Activated CD8-positive, alpha-beta memory T cell treated with anti-CD3 and anti-CD28 coated beads, Interleukin-2, amount 50 U/mL, for 48 hours (primary cell): ENCODE data around the gene COL4A1.

Experiments used
- DNase-seq: peaks from one replicate; pipeline ENCODE4 v3.0.0-alpha.2; 2020

COL4A1 gene

DNA sequence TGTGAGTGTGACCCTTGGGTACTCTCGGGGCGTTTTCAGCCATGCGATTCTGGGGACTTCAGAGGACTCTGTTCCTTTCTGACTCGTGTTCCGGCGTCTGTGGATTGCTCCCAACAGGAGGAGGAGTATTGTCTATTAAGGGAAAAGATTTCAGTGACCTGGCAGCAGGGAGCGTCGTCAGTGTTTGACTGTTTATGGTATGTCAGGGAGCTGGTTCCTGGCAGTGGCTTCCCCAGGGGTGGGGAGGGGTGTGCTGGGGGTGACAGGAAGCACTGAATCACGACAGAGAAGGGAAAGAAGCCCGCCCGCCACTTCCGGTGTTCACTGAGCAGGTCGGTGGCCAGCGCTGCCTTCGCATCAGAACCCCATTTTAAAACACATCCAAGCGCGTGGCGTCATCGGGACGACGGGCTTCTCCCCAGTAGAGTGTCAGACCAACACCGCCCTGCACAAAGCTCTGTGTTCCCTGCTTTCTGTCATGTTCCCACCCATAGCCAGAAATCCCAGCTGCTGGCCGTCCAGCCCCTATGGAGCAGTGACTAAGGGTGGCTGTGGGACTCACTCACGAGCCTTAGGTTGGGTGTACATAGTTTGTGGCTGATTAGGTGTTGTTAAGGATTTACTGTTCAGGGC, 34.0 kb upstream of the COL4A1 start:
- DNase-seq = peak; percentile 74

DNA sequence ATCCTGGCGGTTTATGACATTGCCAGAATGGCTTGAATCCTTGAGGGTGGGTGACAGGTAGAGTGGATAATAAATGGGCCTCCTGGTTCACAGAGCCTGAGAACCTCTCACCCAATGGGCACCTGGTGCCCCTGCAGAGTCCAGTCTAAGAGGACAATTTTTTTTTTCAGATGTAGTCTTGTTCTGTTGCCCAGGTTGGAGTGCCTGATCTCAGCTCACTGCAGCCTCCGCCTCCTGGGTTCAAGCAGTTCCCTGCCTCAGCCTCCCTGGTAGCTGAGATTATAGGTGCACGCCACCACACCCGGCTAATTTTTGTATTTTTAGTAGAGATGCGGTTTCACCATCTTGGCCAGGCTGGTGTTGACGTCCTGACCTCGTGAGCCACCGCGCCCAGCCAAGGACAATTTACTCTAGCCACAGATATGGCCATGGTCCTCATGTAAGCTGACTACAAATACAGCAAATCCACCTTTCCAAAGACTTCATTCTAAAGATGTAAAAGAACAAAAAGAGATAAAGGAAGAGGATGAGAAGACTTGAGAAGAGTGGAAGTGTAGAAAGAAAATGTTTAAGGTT, 33.1 kb upstream of the COL4A1 start:
- DNase-seq = no peak

GRCh38 chr13:110339263-110339662, 32.3 kb upstream of the COL4A1 start:
- no peak for DNase-seq

DNA sequence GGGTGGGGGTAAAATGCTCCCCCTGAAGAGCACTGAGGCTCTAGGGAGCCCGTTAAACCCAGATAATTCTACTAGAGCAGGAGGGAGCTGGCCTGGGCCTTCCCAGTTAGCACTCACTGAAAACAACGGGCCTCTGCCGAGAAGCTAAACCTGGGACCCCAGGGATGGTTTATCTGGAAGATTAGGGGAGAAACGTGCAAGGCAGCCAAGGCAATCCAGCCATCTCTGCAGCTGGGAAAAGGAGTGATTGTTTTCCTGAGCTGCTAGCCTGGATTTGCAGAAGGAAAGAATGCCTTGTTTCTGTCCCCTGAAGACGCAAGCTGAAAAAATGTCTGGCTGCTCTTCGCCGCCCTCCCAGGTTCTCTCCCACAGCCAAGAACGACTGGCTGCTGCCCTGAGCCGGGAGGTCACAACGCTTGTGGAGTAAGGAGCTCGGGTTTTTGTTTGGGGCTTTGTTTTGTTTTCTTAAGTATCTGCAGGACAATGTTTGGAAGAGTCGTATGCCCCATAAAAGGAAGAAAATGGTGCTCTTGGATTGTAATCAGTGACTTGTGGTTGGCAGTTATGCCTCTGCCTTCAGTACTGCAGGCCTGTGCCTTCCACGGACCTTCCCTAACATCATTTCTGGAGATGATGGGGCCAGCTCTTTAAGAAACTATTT, 31.6 kb upstream of the COL4A1 start:
- no peak for DNase-seq

DNA sequence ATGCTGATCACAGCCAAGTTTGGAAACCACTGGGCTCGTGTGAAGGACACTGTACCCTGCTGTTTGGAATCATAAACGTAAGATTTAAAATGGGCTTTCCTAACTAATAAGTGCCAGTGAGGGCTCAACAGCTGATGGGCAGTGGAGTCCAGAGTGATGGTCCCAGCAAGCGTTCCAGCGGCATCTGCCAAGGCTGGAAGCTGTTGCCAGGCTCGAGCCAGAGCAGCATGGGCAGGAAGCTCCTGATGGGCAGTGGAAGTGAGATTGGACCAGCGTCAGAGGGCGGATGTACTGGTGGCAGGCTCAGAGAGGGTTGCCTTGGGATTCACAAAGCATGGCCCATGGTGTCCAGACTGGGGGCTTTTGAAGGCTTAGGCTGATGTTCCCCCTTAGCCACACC, 30.3 kb upstream of the COL4A1 start:
- no peak for DNase-seq

DNA sequence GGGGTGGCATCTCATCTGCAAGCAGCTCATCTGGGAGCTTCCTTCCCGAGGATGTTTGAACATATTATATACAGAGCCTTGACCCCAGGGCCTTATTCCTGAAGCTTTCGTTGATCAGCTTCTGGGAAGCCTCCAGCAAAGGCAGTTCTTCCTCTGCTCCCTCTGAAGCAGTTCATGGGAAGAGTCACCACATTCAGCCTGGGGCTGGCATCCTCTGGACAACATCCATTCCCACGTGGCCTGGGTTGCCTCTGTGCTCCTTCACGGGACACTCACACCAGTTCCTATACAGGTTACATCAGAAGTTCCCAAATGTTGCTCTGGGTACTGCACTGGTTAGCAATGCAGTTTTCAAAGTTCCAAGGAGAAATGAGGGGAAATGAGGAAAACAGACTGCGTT, 29.7 kb upstream of the COL4A1 start:
- no peak for DNase-seq

GRCh38 chr13:110336108-110336507, 29.2 kb upstream of the COL4A1 start:
- DNase-seq = no peak

DNA sequence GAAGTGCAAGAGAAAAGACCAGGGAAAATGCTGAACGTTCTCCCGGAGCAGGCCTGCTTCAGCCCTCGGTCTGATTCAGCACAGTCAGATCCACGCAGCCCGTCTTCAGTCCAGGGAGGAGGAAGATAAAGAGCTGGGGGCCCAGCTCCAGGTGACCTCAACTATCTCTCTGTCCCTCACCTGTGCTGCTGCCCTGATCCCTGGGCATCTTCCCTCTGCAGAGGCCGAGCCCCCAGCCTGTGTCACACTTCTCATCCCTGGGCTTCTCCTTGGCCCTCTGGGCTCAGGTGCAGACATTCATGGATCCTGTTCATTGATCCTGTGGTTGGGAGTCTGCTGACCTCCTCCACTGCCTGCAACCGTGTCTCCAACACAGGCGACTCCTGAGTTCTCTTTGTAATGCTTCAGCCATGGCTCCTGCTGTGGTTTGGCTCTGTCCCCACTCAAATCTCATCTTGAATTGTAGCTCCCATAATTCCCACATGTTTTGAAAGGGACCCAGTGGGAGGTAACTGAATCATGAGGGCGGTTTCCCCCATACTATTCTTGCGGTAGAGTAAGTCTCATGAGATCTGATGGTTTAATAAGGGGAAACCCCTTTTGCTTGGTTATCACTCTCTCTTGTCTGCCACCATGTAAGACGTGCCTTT, 28.0 kb upstream of the COL4A1 start:
- DNase-seq = no peak

GRCh38 chr13:110334256-110334655, 27.3 kb upstream of the COL4A1 start:
- no peak for DNase-seq

DNA sequence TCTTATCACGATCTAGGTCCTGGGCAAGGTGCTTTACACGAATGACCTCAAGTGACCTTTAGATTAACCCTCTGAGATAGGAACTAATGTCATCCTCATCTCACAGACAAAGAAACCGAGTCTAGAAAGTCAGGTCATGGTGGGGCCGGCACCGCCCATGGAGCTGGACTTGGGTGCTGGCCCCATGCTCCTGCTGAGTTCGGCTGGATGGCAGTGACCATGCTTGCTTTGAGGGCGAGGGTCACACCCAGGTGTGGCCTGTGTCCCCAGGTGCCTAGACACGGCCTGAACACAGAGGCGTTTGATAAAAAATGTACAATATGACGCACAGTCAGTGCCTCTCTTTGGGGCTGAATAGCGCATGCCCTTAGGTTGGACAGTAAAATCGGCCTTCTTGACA, 26.9 kb upstream of the COL4A1 start:
- DNase-seq = no peak

- DNase-seq = no peak
Observed at GRCh38 chr13:110332750-110333149, 25.8 kb upstream of the COL4A1 start.

- DNase-seq = no peak
Observed at GRCh38 chr13:110331362-110331761, 24.4 kb upstream of the COL4A1 start.

- DNase-seq = no peak
Observed at GRCh38 chr13:110330491-110331011, 23.6 kb upstream of the COL4A1 start.

DNA sequence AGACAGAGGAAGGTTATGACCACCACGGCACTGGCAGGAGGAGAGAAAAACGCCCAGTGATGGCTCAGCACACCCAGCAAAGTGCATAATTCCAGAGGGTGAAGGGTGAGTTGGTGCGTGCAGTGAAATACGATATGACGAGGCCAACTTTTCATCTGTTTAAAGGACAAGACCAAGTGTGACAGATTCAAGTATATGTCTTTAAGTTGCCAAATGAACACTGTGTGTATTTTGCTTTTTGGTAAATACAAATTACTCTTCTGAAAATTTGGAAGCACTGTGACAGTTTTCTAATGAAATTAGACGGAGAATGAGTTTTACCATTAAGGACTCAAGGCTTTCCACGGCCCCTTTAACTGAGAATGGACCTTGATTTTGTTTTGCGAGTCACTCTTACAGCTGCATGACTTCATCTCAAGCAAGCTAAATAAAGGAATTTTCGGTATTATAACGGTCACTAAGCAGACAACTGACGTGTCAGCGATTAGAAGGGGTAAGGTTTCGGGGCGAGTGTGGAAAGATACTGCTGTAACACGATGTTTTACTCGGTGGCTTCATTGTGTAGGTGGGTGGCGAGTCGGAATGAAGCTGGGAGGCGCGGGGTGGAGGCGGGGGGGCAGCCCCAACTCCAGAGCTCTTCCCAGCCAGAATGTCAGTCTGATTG, 23.0 kb upstream of the COL4A1 start:
- DNase-seq = no peak

DNA sequence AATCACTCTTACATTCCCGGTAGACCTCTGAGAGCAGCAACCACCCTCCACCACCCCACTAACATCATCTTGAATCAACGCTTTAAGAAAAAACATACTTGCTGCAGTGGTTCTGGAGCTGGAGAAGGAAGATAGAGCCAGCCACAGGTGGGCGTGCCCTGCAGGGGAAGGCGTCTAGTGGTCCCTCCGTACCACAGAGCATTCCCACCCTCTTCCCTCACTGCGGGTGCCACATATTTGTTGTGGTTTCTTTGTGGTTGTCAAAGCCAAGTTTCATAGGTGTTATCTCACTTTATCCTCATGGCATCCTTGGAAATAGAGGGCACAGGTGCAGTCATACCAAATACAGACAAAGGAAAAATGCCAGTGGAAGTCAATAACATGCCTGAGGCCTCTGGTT, 22.3 kb upstream of the COL4A1 start:
- DNase-seq = no peak

DNA sequence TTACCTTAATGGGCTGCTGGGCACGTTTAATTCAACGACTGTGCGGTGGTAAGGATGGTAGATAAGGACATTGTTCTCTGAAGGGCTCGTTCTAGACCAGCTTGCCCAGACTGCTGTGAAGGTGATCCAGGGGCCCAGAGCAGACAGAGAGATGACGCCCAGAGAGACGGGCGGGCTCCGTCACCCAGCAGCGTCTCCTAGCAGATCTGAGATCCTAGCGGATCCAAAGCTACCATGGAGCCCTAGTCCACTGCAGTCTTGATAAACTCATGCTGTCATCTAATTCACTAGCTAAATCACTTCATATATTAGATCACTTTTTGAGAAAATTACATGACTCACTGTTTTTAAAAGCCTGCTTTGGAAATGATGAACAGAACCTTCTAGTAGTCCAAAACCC, 21.6 kb upstream of the COL4A1 start:
- DNase-seq = no peak

DNA sequence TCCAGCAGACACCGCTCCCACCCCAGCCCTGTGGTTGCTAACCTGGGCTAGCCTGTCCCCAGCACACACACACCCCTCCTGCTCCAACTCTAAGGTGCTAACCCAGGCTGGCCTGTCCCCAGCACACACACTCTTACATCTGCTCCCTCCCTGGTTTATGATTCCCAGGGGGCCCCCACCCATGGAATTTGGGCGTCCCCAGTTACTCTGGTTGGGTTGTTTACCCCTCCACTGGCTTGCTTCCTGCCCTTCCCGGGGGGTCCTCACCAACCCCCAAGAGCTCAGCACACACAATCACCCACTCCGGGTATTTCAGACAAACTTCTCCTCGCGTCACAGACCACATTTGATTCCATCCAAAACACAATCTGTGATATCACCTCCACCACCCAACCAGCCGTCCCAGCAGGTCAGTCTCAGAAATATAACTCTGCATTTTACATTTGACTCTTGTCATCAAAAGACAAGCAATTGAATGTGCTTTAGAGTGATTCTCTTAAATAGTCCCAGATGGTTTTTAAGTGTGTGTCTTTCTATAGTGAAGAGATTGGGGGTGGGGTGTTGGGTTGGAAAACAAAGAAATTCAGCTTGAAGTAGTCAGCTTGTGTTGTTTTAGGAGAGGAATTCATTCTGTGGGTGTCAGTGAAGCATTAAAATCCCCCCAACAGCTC, 20.2 kb upstream of the COL4A1 start:
- DNase-seq = no peak

GRCh38 chr13:110326263-110326904, 19.4 kb upstream of the COL4A1 start:
- no peak for DNase-seq

GRCh38 chr13:110324026-110324749, 17.2 kb upstream of the COL4A1 start:
- no peak for DNase-seq

DNA sequence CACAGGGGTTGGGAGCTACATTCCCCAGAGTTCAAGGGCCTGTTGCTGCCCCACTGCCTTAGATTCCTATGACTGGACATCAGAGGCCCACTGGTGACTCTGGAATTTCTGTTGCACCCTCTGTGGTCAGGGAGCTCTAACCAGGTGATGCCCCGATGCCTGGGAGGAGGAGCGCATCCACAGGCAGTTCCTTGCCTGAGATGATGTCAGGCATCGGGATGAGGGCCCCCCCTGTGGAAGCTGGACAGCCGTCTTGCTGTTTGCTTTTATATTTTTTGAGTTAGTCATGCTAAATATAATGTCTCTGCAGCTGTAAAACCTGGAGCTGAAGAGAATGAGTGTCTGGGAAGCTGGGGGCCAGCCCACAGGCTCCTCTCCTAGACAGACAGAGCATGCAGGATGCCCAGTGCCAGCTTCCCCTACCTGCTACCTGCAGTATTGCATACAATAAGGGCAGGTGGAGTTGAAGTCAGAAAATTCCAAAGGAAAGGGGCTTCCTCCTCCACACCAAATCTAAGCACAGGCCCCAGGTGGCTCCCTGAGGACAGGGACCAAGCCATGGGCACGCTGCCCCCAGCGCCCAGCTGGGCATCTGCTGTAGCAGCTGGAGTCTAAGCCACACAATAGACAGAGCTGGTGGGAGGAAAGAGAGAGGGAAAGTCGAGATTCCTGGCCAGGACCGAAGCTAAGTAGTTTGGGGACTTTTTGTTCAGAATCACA, 16.4 kb upstream of the COL4A1 start:
- no peak for DNase-seq

- DNase-seq = no peak
Observed at GRCh38 chr13:110322828-110323171, 15.8 kb upstream of the COL4A1 start.
